Immature natural killer cell (primary cell): ENCODE measurements around the gene KIF3A. TPM values are rescaled to one million over a fixed set of nuclear protein-coding genes. Genes with fewer than 3 reads are reported as not detected.

Experiments used
- DNase-seq, 3 donors: peaks; one replicate each; pipeline ENCODE4 v3.0.0; 2022; ENCODE audit warnings: mixed read lengths in 1 of 3
- H3K27ac Mint-ChIP-seq, 6 donors: one replicate each; pipeline ENCODE4 v1.8.0; 2020; ENCODE audit warnings: mixed read lengths in 6 of 6, mild to moderate bottlenecking in 5 of 6, inconsistent platforms in 4 of 6, moderate library complexity in 3 of 6
- H3K27me3 Mint-ChIP-seq, 3 donors: one replicate each; pipeline ENCODE4 v1.8.0; 2020 to 2021; ENCODE audit warnings: low read depth in 3 of 3, mild to moderate bottlenecking in 3 of 3, mixed read lengths in 3 of 3, moderate library complexity in 3 of 3, inconsistent platforms in 1 of 3
- H3K36me3 Mint-ChIP-seq, 3 donors: one replicate each; pipeline ENCODE4 v1.8.0; 2020; ENCODE audit warnings: mixed read lengths in 3 of 3, inconsistent platforms in 2 of 3, mild to moderate bottlenecking in 2 of 3
- H3K4me1 Mint-ChIP-seq, 2 donors: one replicate each; pipeline ENCODE4 v1.8.0; 2020; ENCODE audit warnings: inconsistent platforms in 2 of 2, mild to moderate bottlenecking in 2 of 2, mixed read lengths in 2 of 2, moderate library complexity in 1 of 2
- H3K4me3 Mint-ChIP-seq, 5 donors: one replicate each; pipeline ENCODE4 v1.8.0; 2020; ENCODE audit warnings: mild to moderate bottlenecking in 5 of 5, mixed read lengths in 5 of 5, inconsistent platforms in 3 of 5, moderate library complexity in 3 of 5
- H3K9me3 Mint-ChIP-seq, 6 donors: one replicate each; pipeline ENCODE4 v1.8.0; 2020; ENCODE audit warnings: mild to moderate bottlenecking in 6 of 6, mixed read lengths in 6 of 6, inconsistent platforms in 4 of 6, moderate library complexity in 3 of 6
- polyA plus RNA-seq, 3 donors: library from polyadenylated mRNA; unstranded; fragments of 300-500 nt; fragmentation: Illumina TruSeq; gene quantifications; one replicate each; pipeline ENCODE4 v1.2.3, GENCODE V29; 2021

Gene KIF3A
- polyA plus RNA-seq, 3 donors from 2014 or later = 7.4 to 13.5 (median 8.2) TPM

- Mint-ChIP-seq H3K4me3 (peak overlapping the region; percentile 8 to 79 (median 74)), H3K36me3 (no peaks in the 10 kb centered on the region), H3K27ac (no peak overlapping the region), H3K4me1 (peaks cover 14 to 26% of the 10 kb centered on the region in 2 donors), H3K27me3 (peaks cover 2 to 6% (median 3%) of the 10 kb centered on the region in 3 donors), H3K9me3 (no peaks in the 10 kb centered on the region)
- DNase-seq = no peak
Measured at GRCh38 chr5:132775476-132775961, 38.2 kb upstream of the KIF3A start.

- no peak for DNase-seq
- Mint-ChIP-seq H3K27me3 (peaks cover 2 to 6% (median 3%) of the 10 kb centered on the region in 3 donors), H3K4me3 (no peak overlapping the region), H3K27ac (no peak overlapping the region), H3K9me3 (no peaks in the 10 kb centered on the region), H3K36me3 (no peaks in the 10 kb centered on the region), H3K4me1 (peaks cover 14 to 26% of the 10 kb centered on the region in 2 donors)
Measured at GRCh38 chr5:132774896-132775295, 37.5 kb upstream of the KIF3A start.

GRCh38 chr5:132774406-132774805, 37.1 kb upstream of the KIF3A start:
- Mint-ChIP-seq H3K27ac (no peak overlapping the region), H3K4me3 (no peak overlapping the region), H3K36me3 (no peaks in the 10 kb centered on the region), H3K27me3 (peaks cover 2 to 4% (median 2%) of the 10 kb centered on the region in 3 donors), H3K4me1 (peaks cover 14 to 26% of the 10 kb centered on the region in 2 donors), H3K9me3 (no peaks in the 10 kb centered on the region)
- no peak for DNase-seq

GRCh38 chr5:132773601-132774355, 36.4 kb upstream of the KIF3A start:
- H3K9me3 Mint-ChIP-seq = no peaks in the 10 kb centered on the region
- no peak overlapping the region for H3K4me3 Mint-ChIP-seq
- no peaks in the 10 kb centered on the region for H3K36me3 Mint-ChIP-seq
- no peak for DNase-seq
- no peak overlapping the region for H3K27ac Mint-ChIP-seq
- H3K27me3 Mint-ChIP-seq = peaks cover 0 to 4% (median 1%) of the 10 kb centered on the region in 3 donors
- H3K4me1 Mint-ChIP-seq = peaks cover 14 to 25% of the 10 kb centered on the region in 2 donors

GRCh38 chr5:132773114-132773513, 35.8 kb upstream of the KIF3A start:
- Mint-ChIP-seq H3K9me3 (no peaks in the 10 kb centered on the region), H3K4me1 (peaks cover 10 to 18% of the 10 kb centered on the region in 2 donors), H3K4me3 (no peak overlapping the region), H3K27me3 (no peaks in the 10 kb centered on the region), H3K36me3 (no peaks in the 10 kb centered on the region), H3K27ac (no peak overlapping the region)
- no peak for DNase-seq

GRCh38 chr5:132772291-132773070, 35.1 kb upstream of the KIF3A start:
- no peaks in the 10 kb centered on the region for H3K27me3 Mint-ChIP-seq
- H3K36me3 Mint-ChIP-seq = no peaks in the 10 kb centered on the region
- no peak for DNase-seq
- H3K4me3 Mint-ChIP-seq = no peak overlapping the region
- no peak overlapping the region for H3K27ac Mint-ChIP-seq
- peaks cover 6 to 13% of the 10 kb centered on the region in 2 donors for H3K4me1 Mint-ChIP-seq
- no peaks in the 10 kb centered on the region for H3K9me3 Mint-ChIP-seq

GRCh38 chr5:132771503-132771998, 34.2 kb upstream of the KIF3A start:
- Mint-ChIP-seq H3K27ac (no peak overlapping the region), H3K36me3 (no peaks in the 10 kb centered on the region), H3K9me3 (no peaks in the 10 kb centered on the region), H3K27me3 (no peaks in the 10 kb centered on the region), H3K4me1 (peaks cover 6 to 13% of the 10 kb centered on the region in 2 donors), H3K4me3 (no peak overlapping the region)
- DNase-seq = no peak

- Mint-ChIP-seq H3K4me1 (peaks cover under 1 to 5% of the 10 kb centered on the region in 2 donors), H3K9me3 (no peaks in the 10 kb centered on the region), H3K36me3 (no peaks in the 10 kb centered on the region), H3K4me3 (no peak overlapping the region), H3K27ac (no peak overlapping the region), H3K27me3 (no peaks in the 10 kb centered on the region)
- no peak for DNase-seq
Measured at GRCh38 chr5:132770476-132771159, 33.3 kb upstream of the KIF3A start.

- Mint-ChIP-seq H3K4me3 (no peak overlapping the region), H3K27ac (no peak overlapping the region), H3K36me3 (no peaks in the 10 kb centered on the region), H3K9me3 (no peaks in the 10 kb centered on the region), H3K27me3 (peaks cover 0 to 2% (median 0%) of the 10 kb centered on the region in 3 donors), H3K4me1 (no peaks in the 10 kb centered on the region)
- no peak for DNase-seq
Measured at GRCh38 chr5:132768485-132768868, 31.1 kb upstream of the KIF3A start.

- Mint-ChIP-seq H3K4me3 (no peak overlapping the region), H3K9me3 (no peaks in the 10 kb centered on the region), H3K4me1 (no peaks in the 10 kb centered on the region), H3K36me3 (peaks cover 0 to 6% (median 0%) of the 10 kb centered on the region in 3 donors), H3K27ac (no peak overlapping the region), H3K27me3 (peaks cover 0 to 2% (median 1%) of the 10 kb centered on the region in 3 donors)
- DNase-seq = no peak
Measured at GRCh38 chr5:132767150-132767549, 29.8 kb upstream of the KIF3A start.

- no peak for DNase-seq
- no peak overlapping the region for H3K4me3 Mint-ChIP-seq
- peaks cover 0 to 2% (median 1%) of the 10 kb centered on the region in 3 donors for H3K27me3 Mint-ChIP-seq
- no peak overlapping the region for H3K27ac Mint-ChIP-seq
- H3K9me3 Mint-ChIP-seq = no peaks in the 10 kb centered on the region
- no peaks in the 10 kb centered on the region for H3K4me1 Mint-ChIP-seq
- peaks cover 0 to 6% (median 0%) of the 10 kb centered on the region in 3 donors for H3K36me3 Mint-ChIP-seq
Measured at GRCh38 chr5:132766806-132767055, 29.4 kb upstream of the KIF3A start.

GRCh38 chr5:132766020-132766805, 28.9 kb upstream of the KIF3A start:
- Mint-ChIP-seq H3K27me3 (peaks cover 0 to 2% (median 1%) of the 10 kb centered on the region in 3 donors), H3K4me1 (no peaks in the 10 kb centered on the region), H3K27ac (no peak overlapping the region), H3K36me3 (peaks cover 0 to 7% (median 0%) of the 10 kb centered on the region in 3 donors), H3K9me3 (no peaks in the 10 kb centered on the region), H3K4me3 (no peak overlapping the region)
- no peak for DNase-seq

- Mint-ChIP-seq H3K4me1 (no peaks in the 10 kb centered on the region), H3K9me3 (no peaks in the 10 kb centered on the region), H3K27ac (no peak overlapping the region), H3K36me3 (peaks cover 0 to 13% (median 0%) of the 10 kb centered on the region in 3 donors), H3K27me3 (peaks cover 0 to 2% (median 1%) of the 10 kb centered on the region in 3 donors), H3K4me3 (no peak overlapping the region)
- no peak for DNase-seq
Measured at GRCh38 chr5:132765311-132766019, 28.1 kb upstream of the KIF3A start.
